Suprapubic skin (tissue), 4 donors: ENCODE measurements around the gene MAN2B1. TPM values are rescaled to one million over a fixed set of nuclear protein-coding genes. Genes with fewer than 3 reads are reported as not detected.
A peak's percentile ranks its signal among the peaks of the same experiment; 100 is the strongest.
"Not testable (repeated sequence)": the region's sequence is repeated elsewhere in the genome, so short reads cannot be mapped to it uniquely, and the experiment has no call there.

ENCODE experiments used
- DNase-seq, 2 donors: peaks; one replicate each; pipeline ENCODE4 v3.0.0-alpha.2; 2019; ENCODE audit warnings: low spot score in 2 of 2
- H3K27ac ChIP-seq: fragments of 200-600 bp; sonication (generic); one replicate; pipeline ENCODE4 v1.5.1; 2019
- H3K27me3 ChIP-seq: fragments of 200-600 bp; sonication (generic); one replicate; pipeline ENCODE4 v1.5.1; 2019
- H3K36me3 ChIP-seq: fragments of 200-600 bp; sonication (generic); one replicate; pipeline ENCODE4 v1.5.1; 2019
- H3K4me1 ChIP-seq: fragments of 200-600 bp; sonication (generic); one replicate; pipeline ENCODE4 v1.5.1; 2019
- H3K4me3 ChIP-seq: fragments of 200-600 bp; sonication (generic); one replicate; pipeline ENCODE4 v1.5.1; 2019; ENCODE audit warnings: mild to moderate bottlenecking
- H3K9me3 ChIP-seq: fragments of 200-600 bp; sonication (generic); one replicate; pipeline ENCODE4 v1.5.1; 2019
- CTCF ChIP-seq, 2 donors: fragments of 200-600 bp in 1 of 2; fragments of 450-650 bp in 1 of 2; sonication (generic) in 1 of 2; IDR thresholded peaks; one replicate each; pipeline ENCODE4 v1.5.1; 2016 to 2019; ENCODE audit warnings: antibody characterized with exemption in 2 of 2, mild to moderate bottlenecking in 1 of 2, moderate library complexity in 1 of 2
- EP300 ChIP-seq: sonication (generic); formaldehyde crosslinking; IDR thresholded peaks from one replicate; pipeline ENCODE4 v1.6.1; 2017; ENCODE audit warnings: antibody characterized with exemption
- POLR2A ChIP-seq, 2 donors: fragments of 450-650 bp; IDR thresholded peaks; one replicate each; pipeline ENCODE4 v1.6.1; 2017; ENCODE audit warnings: antibody characterized with exemption in 2 of 2, mild to moderate bottlenecking in 2 of 2, moderate library complexity in 2 of 2
- POLR2AphosphoS5 ChIP-seq, 3 donors: sonication (generic); formaldehyde crosslinking; IDR thresholded peaks; one replicate each; pipeline ENCODE4 v1.6.1; 2017; ENCODE audit warnings: antibody characterized with exemption in 3 of 3
- WGBS: methylation state at CpG from one replicate; pipeline ENCODE4 v1.1.5; 2018; 5-methylcytosine and 5-hydroxymethylcytosine counted together
- total RNA-seq, 4 donors: library from RNA; depleted of rRNA; stranded (reverse); fragments of >200 nt; gene quantifications; one replicate each; pipeline ENCODE4 v1.1.0, GENCODE V29; 2016

MAN2B1 gene
- total RNA-seq, 4 donors from 2014 or later: 42.6 to 94.1 (median 78.9) TPM

GRCh38 chr19:12687496-12688196 lies 21.1 kb upstream of the MAN2B1 start, which contains the start of gene GNG14:
TSS of gene GNG14 (plus strand) at chr19:12687998. CDS start at chr19:12688049, 51 bp downstream.
- no peaks in the 10 kb centered on the region for H3K9me3 ChIP-seq
- H3K27me3 ChIP-seq: no peaks in the 10 kb centered on the region
- WGBS: 87% methylated on average over 6 of the region's 9 CpGs
- H3K4me3 ChIP-seq: no peak within 1 kb of the TSS
- TF ChIP-seq EP300 (no peak), CTCF (IDR thresholded peaks at IDR 0.05) (no peak), POLR2AphosphoS5 (IDR thresholded peaks at IDR 0.05) (no peak), POLR2A (IDR thresholded peaks at IDR 0.05) (no peak)
- DNase-seq: no peak
- H3K4me1 ChIP-seq: no peaks in the 10 kb centered on the region
- H3K36me3 ChIP-seq: peaks cover 7% of the 10 kb centered on the region
- no peak within 1 kb of the TSS for H3K27ac ChIP-seq

- Histone ChIP-seq H3K4me1 (peaks cover 7% of the 10 kb centered on the region), H3K36me3 (peaks cover under 1% of the 10 kb centered on the region), H3K27ac (no peak overlapping the region), H3K4me3 (no peak overlapping the region), H3K27me3 (no peaks in the 10 kb centered on the region), H3K9me3 (no peaks in the 10 kb centered on the region)
- WGBS: 71% methylated on average over 3 of the region's 3 CpGs
- DNase-seq: no peak
- TF ChIP-seq POLR2A (IDR thresholded peaks at IDR 0.05) (no peak), POLR2AphosphoS5 (IDR thresholded peaks at IDR 0.05) (no peak), CTCF (IDR thresholded peaks at IDR 0.05) (no peak), EP300 (no peak)
Measured at GRCh38 chr19:12685831-12686230, 19.3 kb upstream of the MAN2B1 start.

GRCh38 chr19:12681074-12681987 lies 14.8 kb upstream of the MAN2B1 start, which contains the start of gene DHPS:
TSS of gene DHPS (minus strand) at chr19:12681880. CDS start at chr19:12681766, 114 bp downstream.
- H3K36me3 ChIP-seq: peaks cover 39% of the 10 kb centered on the region
- TF ChIP-seq POLR2AphosphoS5 (IDR thresholded peaks at IDR 0.05) (peak; percentile 35 to 88 (median 87)), CTCF (IDR thresholded peaks at IDR 0.05) (no peak), POLR2A (IDR thresholded peaks at IDR 0.05) (peak in 1 of 2 donors; percentile 54), EP300 (no peak)
- under 1% methylated on average over 57 of the region's 68 CpGs for WGBS
- no peaks in the 10 kb centered on the region for H3K27me3 ChIP-seq
- H3K4me3 ChIP-seq: peak within 1 kb of the TSS; percentile 60
- DNase-seq: peak; percentile 95 to 96
- H3K9me3 ChIP-seq: no peaks in the 10 kb centered on the region
- peak within 1 kb of the TSS; percentile 96 for H3K27ac ChIP-seq
- peaks cover 21% of the 10 kb centered on the region for H3K4me1 ChIP-seq

- H3K27me3 ChIP-seq: no peaks in the 10 kb centered on the region
- TF ChIP-seq POLR2A (IDR thresholded peaks at IDR 0.05): no peak
- TF ChIP-seq CTCF (IDR thresholded peaks at IDR 0.05): no peak
- TF ChIP-seq POLR2AphosphoS5 (IDR thresholded peaks at IDR 0.05): no peak
- TF ChIP-seq EP300: no peak
- no peak overlapping the region for H3K27ac ChIP-seq
- WGBS: 92% methylated on average over 9 of the region's 9 CpGs
- H3K9me3 ChIP-seq: no peaks in the 10 kb centered on the region
- peaks cover 52% of the 10 kb centered on the region for H3K36me3 ChIP-seq
- H3K4me3 ChIP-seq: no peak overlapping the region
- no peak for DNase-seq
- H3K4me1 ChIP-seq: peaks cover 22% of the 10 kb centered on the region
Measured at GRCh38 chr19:12680034-12680433, 13.5 kb upstream of the MAN2B1 start.

GRCh38 chr19:12678039-12678438 lies 11.5 kb upstream of the MAN2B1 start:
- WGBS: 88% methylated on average over 5 of the region's 5 CpGs
- not testable (repeated sequence) for H3K27ac ChIP-seq, DNase-seq, H3K27me3 ChIP-seq, H3K9me3 ChIP-seq, H3K4me3 ChIP-seq
- peaks cover 22% of the 10 kb centered on the region for H3K4me1 ChIP-seq
- peaks cover 69% of the 10 kb centered on the region for H3K36me3 ChIP-seq
